CD4-positive, alpha-beta T cell (primary cell): Measurements from ENCODE around the gene PFDN2. TPM values are rescaled to one million over a fixed set of nuclear protein-coding genes. Genes with fewer than 3 reads are reported as not detected.

Source experiments
- ATAC-seq: fragments of 200-7000 bp; cut with Tn5 transposase; one replicate; pipeline ENCODE4 v1.10.0; 2022; ENCODE audit warnings: mild to moderate bottlenecking; ENCODE audit not compliant: poor library complexity
- CTCF ChIA-PET: fragments of 350-600 bp; sonication (Branson Sonifier 250); formaldehyde crosslinking; loops from one replicate; lab custom pipeline; 2021; ENCODE audit warnings: antibody characterized with exemption, inconsistent platforms; lab: Charles Lee
- POLR2A ChIA-PET: fragments of 350-600 bp; sonication (Branson Sonifier 250); formaldehyde crosslinking; loops from one replicate; lab custom pipeline; 2021; ENCODE audit warnings: antibody characterized with exemption, inconsistent platforms; lab: Charles Lee
- DNase-seq, 14 experiments: peaks; one replicate each; pipeline ENCODE4 v3.0.0-alpha.2; 2013 to 2020; ENCODE audit warnings: mixed read lengths in 2 of 14
- H3K27ac ChIP-seq, 2 donors: one replicate each; pipeline versions ENCODE4 v1.5.1 to v1.7.0; 2013; ENCODE audit warnings: low read length in 2 of 2, low read depth in 1 of 2, mild to moderate bottlenecking in 1 of 2
- H3K27me3 ChIP-seq, 2 experiments: 1 replicate in 1 of 2; 2 replicates in 1 of 2; pipeline versions ENCODE4 v1.6.1 to v1.7.0; 2013; ENCODE audit warnings: low read length in 2 of 2, control low read depth in 1 of 2, mild to moderate bottlenecking in 1 of 2, moderate library complexity in 1 of 2; ENCODE audit not compliant: insufficient read depth in 2 of 2, control insufficient read depth in 1 of 2
- H3K36me3 ChIP-seq: one replicate; pipeline ENCODE4 v1.6.1; 2013; ENCODE audit warnings: low read length, control low read depth; ENCODE audit not compliant: insufficient read depth
- H3K4me1 ChIP-seq: one replicate; pipeline ENCODE4 v1.6.1; 2013; ENCODE audit warnings: low read length, control low read depth; ENCODE audit not compliant: insufficient read depth
- H3K4me3 ChIP-seq: one replicate; pipeline ENCODE4 v1.5.1; 2013; ENCODE audit warnings: mild to moderate bottlenecking, low read length, moderate library complexity
- H3K9me3 ChIP-seq, 2 experiments: 1 replicate in 1 of 2; 2 replicates in 1 of 2; pipeline versions ENCODE4 v1.6.1 to v1.7.0; 2013; ENCODE audit warnings: low read length in 2 of 2, mild to moderate bottlenecking in 2 of 2, control low read depth in 1 of 2, moderate library complexity in 1 of 2; ENCODE audit not compliant: control insufficient read depth in 1 of 2, insufficient read depth in 1 of 2
- H3K27ac Mint-ChIP-seq: one replicate; pipeline ENCODE4 v1.8.0; 2020; ENCODE audit warnings: mixed read lengths
- H3K27me3 Mint-ChIP-seq: one replicate; pipeline ENCODE4 v1.8.0; 2021; ENCODE audit warnings: mixed read lengths
- H3K36me3 Mint-ChIP-seq: one replicate; pipeline ENCODE4 v1.8.0; 2021; ENCODE audit warnings: low read depth, mixed read lengths
- H3K4me1 Mint-ChIP-seq: one replicate; pipeline ENCODE4 v1.8.0; 2021; ENCODE audit warnings: low read depth, mixed read lengths
- H3K4me3 Mint-ChIP-seq: one replicate; pipeline ENCODE4 v1.8.0; 2020; ENCODE audit warnings: mild to moderate bottlenecking, mixed read lengths
- H3K9me3 Mint-ChIP-seq: one replicate; pipeline ENCODE4 v1.8.0; 2020; ENCODE audit warnings: mixed read lengths
- intact Hi-C, 2 experiments: fragments of 100-400 bp; cut with DNase I in 1 of 2; cut with micrococcal nuclease in 1 of 2; formaldehyde crosslinking; loops; one replicate each; pipeline versions ENCODE4 v1.15.1 to v1.9.0; 2023 to 2025; cut with DNase I, micrococcal nuclease
- total RNA-seq, 174 experiments: library from RNA in 2 of 174; stranded (reverse) in 2 of 174; gene quantifications; one replicate each; pipeline ENCODE4 v1.2.3 and lab custom pipeline; 2021 to 2026
- TF ChIP-seq, protein P1 (sequence below): fragments of 200-600 bp; IDR thresholded peaks from one replicate; pipeline ENCODE4 v1.8.0; 2022; ENCODE audit warnings: antibody characterized with exemption, mild to moderate bottlenecking

The PFDN2 gene
- total RNA-seq, 2 experiments from 2014 or later = 46.2 to 57.7 TPM

DNA sequence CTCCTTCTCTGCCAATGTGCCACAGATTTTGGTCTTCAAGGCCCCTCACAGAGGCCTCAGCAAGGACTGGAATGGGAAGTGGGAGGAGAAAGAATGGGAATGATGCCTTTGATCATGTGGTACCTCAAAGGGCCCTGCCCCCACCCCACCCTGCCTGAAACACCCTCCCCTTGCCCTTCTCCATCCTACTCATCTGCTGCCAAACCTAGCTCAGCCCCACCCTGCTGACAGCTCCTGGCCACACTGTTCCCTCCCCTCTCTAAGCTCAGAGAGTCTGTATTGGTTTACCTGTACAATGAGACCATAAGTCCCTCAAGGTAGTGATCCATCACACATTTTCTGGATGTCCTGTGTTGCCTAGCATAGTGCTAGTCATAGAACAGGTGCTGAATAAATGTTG, 41.4 kb downstream of the PFDN2 start:
- TF ChIP-seq, protein P1, sequence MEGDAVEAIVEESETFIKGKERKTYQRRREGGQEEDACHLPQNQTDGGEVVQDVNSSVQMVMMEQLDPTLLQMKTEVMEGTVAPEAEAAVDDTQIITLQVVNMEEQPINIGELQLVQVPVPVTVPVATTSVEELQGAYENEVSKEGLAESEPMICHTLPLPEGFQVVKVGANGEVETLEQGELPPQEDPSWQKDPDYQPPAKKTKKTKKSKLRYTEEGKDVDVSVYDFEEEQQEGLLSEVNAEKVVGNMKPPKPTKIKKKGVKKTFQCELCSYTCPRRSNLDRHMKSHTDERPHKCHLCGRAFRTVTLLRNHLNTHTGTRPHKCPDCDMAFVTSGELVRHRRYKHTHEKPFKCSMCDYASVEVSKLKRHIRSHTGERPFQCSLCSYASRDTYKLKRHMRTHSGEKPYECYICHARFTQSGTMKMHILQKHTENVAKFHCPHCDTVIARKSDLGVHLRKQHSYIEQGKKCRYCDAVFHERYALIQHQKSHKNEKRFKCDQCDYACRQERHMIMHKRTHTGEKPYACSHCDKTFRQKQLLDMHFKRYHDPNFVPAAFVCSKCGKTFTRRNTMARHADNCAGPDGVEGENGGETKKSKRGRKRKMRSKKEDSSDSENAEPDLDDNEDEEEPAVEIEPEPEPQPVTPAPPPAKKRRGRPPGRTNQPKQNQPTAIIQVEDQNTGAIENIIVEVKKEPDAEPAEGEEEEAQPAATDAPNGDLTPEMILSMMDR = no peak
- H3K27me3 ChIP-seq = no peaks in the 10 kb centered on the region
- peaks cover 10% of the 10 kb centered on the region for H3K4me1 ChIP-seq
- Mint-ChIP-seq H3K4me1 (peaks cover 18% of the 10 kb centered on the region), H3K27ac (no peak overlapping the region), H3K36me3 (no peaks in the 10 kb centered on the region), H3K27me3 (no peaks in the 10 kb centered on the region), H3K4me3 (no peak overlapping the region), H3K9me3 (no peaks in the 10 kb centered on the region)
- ATAC-seq = no peak
- no peak overlapping the region for H3K27ac ChIP-seq
- H3K36me3 ChIP-seq = no peaks in the 10 kb centered on the region
- intact Hi-C loops = no loop called here
- POLR2A ChIA-PET = interaction anchor here (1.4 kb wide), 1 partner anchor 21 kb away, joined by 5 read pairs; no protein-coding TSS in a partner anchor
- CTCF ChIA-PET = no interaction called here
- no peak for DNase-seq
- H3K4me3 ChIP-seq = no peak overlapping the region
- H3K9me3 ChIP-seq = no peaks in the 10 kb centered on the region

- CTCF ChIA-PET = interaction anchor here (1.0 kb wide), 1 partner anchor 63 kb away, joined by 3 read pairs; no protein-coding TSS in a partner anchor
- POLR2A ChIA-PET = no interaction called here
- DNase-seq (no peak), ATAC-seq (no peak)
- no peaks in the 10 kb centered on the region for H3K27me3 Mint-ChIP-seq
- intact Hi-C loops = no loop called here
- no peaks in the 10 kb centered on the region for H3K9me3 ChIP-seq
- H3K4me1 Mint-ChIP-seq = peaks cover 33% of the 10 kb centered on the region
- no peak overlapping the region for H3K27ac Mint-ChIP-seq
- no peaks in the 10 kb centered on the region for H3K36me3 ChIP-seq
- peaks cover 26% of the 10 kb centered on the region for H3K4me1 ChIP-seq
- H3K4me3 Mint-ChIP-seq = no peak overlapping the region
- H3K27me3 ChIP-seq = no peaks in the 10 kb centered on the region
- no peak overlapping the region for H3K4me3 ChIP-seq
- H3K9me3 Mint-ChIP-seq = no peaks in the 10 kb centered on the region
- no peak overlapping the region for H3K27ac ChIP-seq
- H3K36me3 Mint-ChIP-seq = peaks cover 2% of the 10 kb centered on the region
- TF ChIP-seq, protein P1 = no peak
These were observed 43.0 kb downstream of the PFDN2 start for GRCh38 chr1:161074676-161075368.

DNA sequence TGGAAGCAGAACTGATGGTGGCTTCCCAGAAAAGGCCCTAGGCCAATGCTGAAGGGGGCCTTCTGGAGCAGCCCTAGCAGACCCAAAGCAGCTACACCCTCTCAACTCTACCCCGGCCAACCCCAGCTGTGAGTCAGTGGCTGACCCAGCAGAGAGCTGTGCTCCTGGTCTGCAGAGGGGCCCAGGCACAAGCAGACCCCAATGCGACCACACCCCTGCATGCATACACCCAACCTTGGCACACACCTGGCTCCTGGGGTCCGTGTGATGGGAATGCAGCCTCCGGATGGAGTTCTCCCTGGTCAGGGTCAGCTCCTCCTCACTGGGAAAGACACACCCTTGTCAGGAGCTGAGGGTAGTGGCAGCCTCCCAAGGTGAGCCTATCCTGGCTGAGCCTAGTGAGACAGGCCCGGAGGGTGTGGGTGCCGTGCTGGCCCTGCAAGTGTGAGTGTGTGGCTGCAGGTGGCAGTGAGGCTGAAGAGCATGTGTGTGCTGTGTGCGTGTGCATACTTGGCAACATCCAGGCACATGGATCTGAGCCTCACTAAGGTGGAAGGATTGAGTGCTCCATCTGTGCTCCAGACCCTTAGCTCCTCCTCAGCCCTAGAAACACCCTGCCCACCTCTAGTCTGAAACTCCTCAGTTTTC, 44.2 kb downstream of the PFDN2 start:
- H3K4me1 ChIP-seq = peaks cover 32% of the 10 kb centered on the region
- H3K27ac Mint-ChIP-seq = peak overlapping the region; percentile 30
- DNase-seq = no peak
- no peaks in the 10 kb centered on the region for H3K27me3 Mint-ChIP-seq
- no peak overlapping the region for H3K27ac ChIP-seq
- POLR2A ChIA-PET = no interaction called here
- peaks cover 35% of the 10 kb centered on the region for H3K4me1 Mint-ChIP-seq
- no peaks in the 10 kb centered on the region for H3K9me3 ChIP-seq
- TF ChIP-seq, protein P1 = no peak
- intact Hi-C loops = loop anchor here in 1 of 2 experiments (2.0 kb wide), 1 partner anchor 17 kb away; no protein-coding TSS in a partner anchor
- H3K27me3 ChIP-seq = no peaks in the 10 kb centered on the region
- no peaks in the 10 kb centered on the region for H3K9me3 Mint-ChIP-seq
- no peak overlapping the region for H3K4me3 ChIP-seq
- CTCF ChIA-PET = interaction anchor here (0.6 kb wide), 1 partner anchor 39 kb away, joined by 3 read pairs; no protein-coding TSS in a partner anchor
- no peaks in the 10 kb centered on the region for H3K36me3 ChIP-seq
- H3K36me3 Mint-ChIP-seq = peaks cover 14% of the 10 kb centered on the region
- no peak for ATAC-seq
- H3K4me3 Mint-ChIP-seq = no peak overlapping the region
